NT2/D1 (cell line): Measurements from ENCODE around the gene PPP1R14D.
A peak's percentile ranks its signal among the peaks of the same experiment; 100 is the strongest.

ENCODE experiments used
- DNase-seq: peaks from one replicate; pipeline ENCODE4 v3.0.0-alpha.2; 2011; ENCODE audit warnings: low read depth, low spot score
- H3K27me3 ChIP-seq: 2 replicates; pipeline ENCODE4 v1.6.0; 2011; ENCODE audit warnings: mild to moderate bottlenecking; ENCODE audit not compliant: insufficient read length, insufficient read depth
- H3K36me3 ChIP-seq: 2 replicates; pipeline ENCODE4 v1.6.1; 2011; ENCODE audit warnings: mild to moderate bottlenecking, low read length, mixed read lengths; ENCODE audit not compliant: insufficient read depth, insufficient read length
- H3K4me1 ChIP-seq: 2 replicates; pipeline ENCODE4 v1.5.1; 2011; ENCODE audit not compliant: insufficient read depth, insufficient read length
- H3K4me3 ChIP-seq: 2 replicates; pipeline ENCODE4 v1.5.1; 2011; ENCODE audit warnings: low read depth; ENCODE audit not compliant: insufficient read length
- H3K9ac ChIP-seq: 2 replicates; pipeline ENCODE4 v1.6.0; 2011; ENCODE audit warnings: low read depth; ENCODE audit not compliant: insufficient read length
- H3K9me3 ChIP-seq: 2 replicates; pipeline ENCODE4 v1.5.1; 2011; ENCODE audit warnings: mild to moderate bottlenecking, low read length; ENCODE audit not compliant: insufficient read depth
- SUZ12 ChIP-seq: IDR thresholded peaks from 2 replicates; pipeline ENCODE4 v1.6.1; 2011; ENCODE audit not compliant: insufficient read length, insufficient read depth; ENCODE audit errors: extremely low read depth
- YY1 ChIP-seq: IDR thresholded peaks from 2 replicates; pipeline ENCODE4 v1.6.1; 2011; ENCODE audit not compliant: insufficient read length, insufficient read depth
- ZNF274 ChIP-seq: IDR thresholded peaks from 2 replicates; pipeline ENCODE4 v1.6.1; 2011; ENCODE audit warnings: mild to moderate bottlenecking, low read depth, low read length

PPP1R14D gene

GRCh38 chr15:40828447-40829036, at the start of gene PPP1R14D:
Gene PPP1R14D (minus strand): TSS chr15:40828708. CDS start chr15:40828641, 67 bp downstream.
- no peak within 1 kb of the TSS for H3K4me3 ChIP-seq
- no peak within 1 kb of the TSS for H3K9ac ChIP-seq
- no peak for DNase-seq
- TF ChIP-seq YY1 (no peak), ZNF274 (no peak)
- H3K9me3 ChIP-seq: no peaks in the 10 kb centered on the region
- H3K36me3 ChIP-seq: no peaks in the 10 kb centered on the region
- H3K4me1 ChIP-seq: no peaks in the 10 kb centered on the region
- H3K27me3 ChIP-seq: no peaks in the 10 kb centered on the region

DNA sequence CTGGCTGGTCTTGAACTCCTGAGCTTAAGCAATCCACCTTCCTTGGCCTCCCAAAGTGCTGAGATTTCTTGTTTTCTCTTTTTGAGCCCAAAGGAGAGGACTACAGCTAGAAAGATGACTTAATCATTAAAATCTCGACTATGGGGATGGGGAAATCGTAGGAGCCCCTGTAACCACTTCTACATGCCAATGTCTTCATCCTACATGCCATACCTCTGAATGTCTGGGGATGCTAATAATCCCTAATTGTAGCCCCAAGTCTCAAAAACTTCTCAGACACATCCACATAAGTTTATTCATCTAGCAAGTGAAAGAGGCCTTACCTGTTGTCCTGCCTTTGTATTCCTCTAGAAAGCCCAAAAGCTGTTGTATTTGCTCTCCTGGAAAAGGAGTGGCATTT, 49.2 kb upstream of the PPP1R14D start:
- no peak for TF ChIP-seq YY1
- no peak for TF ChIP-seq ZNF274
- no peak for TF ChIP-seq SUZ12
- no peaks in the 10 kb centered on the region for H3K4me1 ChIP-seq
- H3K9ac ChIP-seq: no peak overlapping the region

GRCh38 chr15:40875991-40876730, 47.7 kb upstream of the PPP1R14D start:
- H3K4me3 ChIP-seq: no peak overlapping the region
- H3K9me3 ChIP-seq: no peaks in the 10 kb centered on the region
- H3K9ac ChIP-seq: no peak overlapping the region
- no peaks in the 10 kb centered on the region for H3K36me3 ChIP-seq
- no peak for DNase-seq
- no peak for TF ChIP-seq SUZ12
- TF ChIP-seq YY1: no peak
- H3K4me1 ChIP-seq: peaks cover 7% of the 10 kb centered on the region
- H3K27me3 ChIP-seq: no peaks in the 10 kb centered on the region

More for the DNA sequence above, 49.2 kb upstream of the PPP1R14D start:
- no peaks in the 10 kb centered on the region; the same call in 1 of the 2 replicates for H3K9me3 ChIP-seq
- no peaks in the 10 kb centered on the region for H3K36me3 ChIP-seq
- H3K4me3 ChIP-seq: no peak overlapping the region
- DNase-seq: no peak
- no peaks in the 10 kb centered on the region for H3K27me3 ChIP-seq

- DNase-seq: no peak
- Histone ChIP-seq H3K9ac (peak within 1 kb of the TSS; percentile 61), H3K4me3 (peak within 1 kb of the TSS; percentile 42), H3K9me3 (no peaks in the 10 kb centered on the region), H3K27me3 (no peaks in the 10 kb centered on the region), H3K4me1 (peaks cover 7% of the 10 kb centered on the region), H3K36me3 (no peaks in the 10 kb centered on the region)
- TF ChIP-seq SUZ12: no peak
- TF ChIP-seq ZNF274: no peak
- no peak for TF ChIP-seq YY1
These were observed 45.4 kb upstream of the PPP1R14D start, which contains the start of gene RHOV for GRCh38 chr15:40873694-40874561. Gene RHOV (minus strand): TSS chr15:40874234. CDS start chr15:40874139, 95 bp downstream.

DNA sequence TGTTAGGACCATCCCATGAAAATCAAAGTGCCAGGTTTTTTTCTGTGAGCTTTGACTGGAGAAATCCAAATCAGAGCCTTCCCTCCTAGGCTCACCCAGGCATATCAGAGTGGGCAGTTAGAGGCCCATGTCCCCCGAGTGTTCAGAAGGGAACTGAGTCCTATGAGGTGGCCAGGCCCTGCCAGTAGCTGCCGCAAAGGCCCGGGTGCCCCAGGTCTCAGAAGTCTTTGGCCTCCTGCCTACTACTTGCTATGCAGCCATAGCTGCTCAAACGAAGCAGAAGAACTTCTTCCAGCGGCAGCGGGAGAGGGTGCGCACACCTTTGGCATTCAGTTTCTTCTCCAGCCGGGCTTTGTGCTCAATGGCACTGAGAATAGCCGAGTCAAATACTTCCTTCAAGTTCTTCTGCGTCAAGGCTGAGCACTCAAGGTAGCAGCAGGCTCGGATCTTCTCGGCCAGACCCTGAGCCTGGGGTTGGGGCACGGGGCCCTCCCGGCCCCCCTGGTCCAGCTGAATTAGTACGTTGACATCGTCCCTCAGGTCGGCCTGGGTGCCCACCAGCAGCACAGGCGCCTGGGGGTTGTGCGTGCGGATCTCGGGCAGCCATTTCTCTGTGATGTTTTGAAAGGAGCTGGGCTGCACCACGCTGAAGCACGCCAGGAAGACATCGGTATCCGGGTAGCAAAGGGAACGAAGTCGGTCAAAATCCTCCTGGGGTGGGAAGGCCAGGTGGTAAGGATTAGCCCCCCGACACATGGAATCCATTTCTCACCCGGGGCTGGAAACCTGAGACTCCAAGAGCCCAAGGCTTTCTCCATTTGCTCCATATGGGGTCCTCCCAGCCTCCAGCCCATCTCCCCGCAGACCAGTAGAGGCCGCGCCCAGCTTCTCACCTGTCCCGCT, 44.5 kb upstream of the PPP1R14D start:
- H3K9me3 ChIP-seq: no peaks in the 10 kb centered on the region
- TF ChIP-seq ZNF274 (no peak), SUZ12 (no peak), YY1 (no peak)
- peak overlapping the region; percentile 61 for H3K9ac ChIP-seq
- no peaks in the 10 kb centered on the region for H3K36me3 ChIP-seq
- DNase-seq: no peak
- no peaks in the 10 kb centered on the region for H3K27me3 ChIP-seq
- peak overlapping the region; percentile 42 for H3K4me3 ChIP-seq
- peaks cover 7% of the 10 kb centered on the region for H3K4me1 ChIP-seq

DNA sequence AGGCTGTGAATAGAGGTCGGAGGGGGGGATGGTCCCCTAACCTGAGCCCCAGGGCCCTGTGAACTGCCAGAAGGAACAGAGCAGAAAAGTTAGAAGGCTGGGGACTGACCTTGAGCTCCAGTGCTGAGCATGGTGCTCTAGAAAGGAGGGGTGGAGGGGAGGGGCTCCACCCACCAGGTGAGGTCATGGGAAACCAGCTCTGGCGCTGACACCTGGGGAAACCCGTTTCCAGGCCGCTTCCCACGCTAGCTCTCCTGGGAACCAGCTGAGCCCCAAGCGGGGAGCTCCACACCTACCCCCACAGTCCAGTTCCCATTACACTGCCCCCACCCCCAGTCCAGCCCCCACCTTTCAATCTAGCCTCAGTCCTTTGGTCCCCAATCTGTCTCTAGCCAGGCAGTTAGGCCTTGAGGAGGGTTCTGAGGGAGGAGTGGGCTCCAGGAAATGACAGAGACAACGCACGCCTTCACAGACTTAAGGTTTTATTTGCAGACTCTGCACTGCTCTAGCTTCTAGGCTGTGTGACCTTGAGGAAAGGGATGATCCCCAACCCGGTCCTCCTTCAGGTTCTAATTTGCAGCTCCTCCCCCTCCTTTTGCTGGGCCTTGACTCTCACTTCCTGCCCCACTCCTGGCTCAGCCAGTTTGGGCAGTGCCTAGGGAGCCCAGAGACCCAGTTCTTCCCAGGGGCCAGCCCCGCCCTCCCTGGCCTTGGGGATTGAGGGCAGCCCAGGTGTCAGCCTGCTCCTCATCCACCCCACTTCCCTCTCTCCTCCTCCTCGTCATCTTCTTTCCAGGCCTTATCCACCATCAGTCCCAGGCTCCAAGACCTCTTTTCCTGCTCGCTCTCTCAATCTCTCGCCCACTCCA, 43.5 kb upstream of the PPP1R14D start:
- no peak overlapping the region for H3K4me3 ChIP-seq
- no peaks in the 10 kb centered on the region for H3K36me3 ChIP-seq
- peaks cover 7% of the 10 kb centered on the region for H3K4me1 ChIP-seq
- no peak overlapping the region for H3K9ac ChIP-seq
- H3K27me3 ChIP-seq: no peaks in the 10 kb centered on the region
- TF ChIP-seq ZNF274: no peak
- TF ChIP-seq SUZ12: no peak
- no peak for TF ChIP-seq YY1
- H3K9me3 ChIP-seq: no peaks in the 10 kb centered on the region
- DNase-seq: no peak
